Right ventricle myocardium inferior (tissue), 1 donor: Measurements from ENCODE around the gene CUX1. TPM values are rescaled to one million over a fixed set of nuclear protein-coding genes. Genes with fewer than 3 reads are reported as not detected.

ENCODE experiments used
- ATAC-seq: fragments of 200-7000 bp; cut with Tn5 transposase; one replicate; pipeline ENCODE4 v1.9.1; 2020; ENCODE audit warnings: mild to moderate bottlenecking, moderate library complexity
- DNase-seq: peaks from one replicate; pipeline ENCODE4 v3.0.0; 2021; ENCODE audit errors: missing footprints
- intact Hi-C: fragments of 100-400 bp; cut with DNase I; formaldehyde crosslinking; loops from one replicate; pipeline ENCODE4 v1.11.0; 2022
- total RNA-seq: library from RNA; stranded (reverse); fragmentation: NEBNext Ultra II Directional; extraction: Animal tissue kit (Norgen Biotek cat#: 25700); gene quantifications from one replicate; pipeline ENCODE4 v1.2.1, GENCODE V29; 2021
- donor health status: DM: no; HTN: yes; CAD: no; lungs with severe emphysema.

Gene CUX1
- total RNA-seq, 1 donor from 2014 or later, result 107 TPM

DNA sequence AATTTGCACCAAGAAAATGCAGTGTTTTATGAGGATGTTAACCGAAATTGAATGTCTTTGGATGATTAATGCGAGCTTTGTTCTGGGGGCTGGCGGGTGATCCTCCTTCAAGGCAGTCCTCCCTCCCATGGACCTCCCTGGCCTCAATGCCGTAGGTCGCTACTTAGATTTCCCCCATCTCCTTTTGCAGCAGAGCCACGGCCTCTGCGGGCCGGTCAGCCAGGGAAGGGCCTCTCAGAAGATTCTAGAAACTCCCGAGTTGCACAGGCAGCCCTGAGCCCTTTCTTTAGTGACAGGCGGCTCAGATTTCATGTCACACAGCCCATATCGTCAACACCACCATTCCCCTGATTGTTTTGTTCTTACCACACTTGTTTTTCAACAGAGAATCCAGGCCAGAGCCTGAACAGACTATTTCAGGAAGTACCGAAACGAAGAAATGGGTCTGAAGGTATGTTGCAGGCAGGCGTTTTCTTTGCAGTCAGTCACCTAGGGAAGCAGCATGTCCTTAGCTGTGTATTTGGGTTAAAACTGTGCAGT, 381.1 kb downstream of the CUX1 start:
- no peak for DNase-seq
- ATAC-seq, result no peak
- intact Hi-C loops, result no loop called here

DNA sequence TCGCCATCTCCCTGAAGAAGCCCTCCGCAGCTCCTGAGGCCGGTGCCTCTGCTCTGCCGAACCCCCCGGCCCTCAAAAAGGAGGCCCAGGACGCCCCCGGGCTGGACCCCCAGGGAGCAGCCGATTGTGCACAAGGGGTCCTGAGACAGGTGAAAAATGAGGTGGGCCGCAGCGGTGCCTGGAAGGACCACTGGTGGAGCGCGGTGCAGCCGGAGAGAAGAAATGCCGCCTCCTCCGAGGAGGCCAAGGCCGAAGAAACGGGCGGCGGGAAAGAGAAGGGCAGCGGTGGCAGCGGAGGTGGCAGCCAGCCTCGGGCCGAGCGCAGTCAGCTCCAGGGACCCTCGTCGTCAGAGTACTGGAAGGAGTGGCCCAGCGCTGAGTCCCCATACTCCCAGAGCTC, 384.1 kb downstream of the CUX1 start:
- no peak for DNase-seq
- ATAC-seq, result no peak
- intact Hi-C loops, result no loop called here

DNA sequence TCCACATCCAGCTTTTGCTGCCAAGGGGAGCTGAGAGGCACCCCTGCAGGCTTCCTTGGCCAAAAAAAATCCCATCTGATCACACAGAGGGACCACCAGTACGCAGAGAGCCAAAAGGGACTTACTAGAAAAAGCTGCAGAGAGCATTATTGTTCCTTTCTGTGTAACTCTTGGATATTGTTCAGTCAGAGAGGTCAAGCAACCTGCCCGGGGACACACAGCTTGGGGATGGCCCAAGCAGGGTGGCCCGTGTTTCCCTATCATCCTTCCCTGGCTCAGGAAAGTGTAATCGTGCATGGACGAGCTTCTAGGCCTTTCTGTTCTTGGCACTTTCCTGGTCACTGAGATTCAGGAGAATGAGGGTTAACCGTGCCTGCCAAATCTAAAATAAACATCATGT, 385.1 kb downstream of the CUX1 start:
- ATAC-seq (no peak), DNase-seq (no peak)
- intact Hi-C loops, result no loop called here

DNA sequence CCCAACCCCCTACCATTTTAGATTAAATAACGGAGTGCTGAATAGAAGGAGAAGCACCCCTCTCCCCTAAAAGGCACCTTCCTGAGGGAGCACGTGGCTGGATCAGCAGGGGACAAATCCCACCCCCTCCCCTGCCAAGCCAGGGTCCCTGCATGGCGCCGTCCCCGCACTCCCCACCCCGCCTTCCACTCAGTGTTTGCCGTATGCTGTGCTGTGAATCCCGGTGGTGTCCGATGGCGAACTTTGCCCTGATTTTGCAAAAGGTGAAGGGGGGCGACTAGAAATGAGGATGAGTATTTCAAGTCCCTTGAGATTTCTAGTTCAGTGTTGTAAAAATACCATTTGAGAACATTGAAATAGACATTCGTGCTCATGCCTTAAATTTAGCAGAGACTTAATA, 385.8 kb downstream of the CUX1 start:
- intact Hi-C loops, result no loop called here
- ATAC-seq (no peak), DNase-seq (no peak)

DNA sequence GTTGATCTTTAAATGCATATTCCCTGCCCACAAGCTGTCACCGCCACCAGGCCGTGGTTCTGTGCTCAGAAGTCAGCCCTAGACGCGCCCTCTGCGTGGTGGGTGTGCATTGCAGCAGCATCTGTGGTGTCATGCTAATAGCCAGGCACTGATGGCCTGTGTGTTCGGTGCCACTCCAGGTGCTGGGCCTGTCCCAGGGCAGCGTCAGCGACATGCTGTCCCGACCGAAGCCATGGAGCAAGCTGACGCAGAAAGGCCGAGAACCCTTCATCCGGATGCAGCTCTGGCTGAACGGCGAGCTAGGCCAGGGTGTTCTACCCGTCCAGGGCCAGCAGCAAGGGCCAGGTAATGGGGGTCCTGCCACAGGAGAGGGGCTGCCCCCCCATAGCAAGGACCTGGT, 386.8 kb downstream of the CUX1 start:
- intact Hi-C loops, result no loop called here
- no peak for ATAC-seq

GRCh38 chr7:102205915-102206314, 388.5 kb downstream of the CUX1 start:
- DNase-seq (no peak), ATAC-seq (no peak)
- intact Hi-C loops, result no loop called here

More for the DNA sequence above, 386.8 kb downstream of the CUX1 start:
- no peak for DNase-seq

DNA sequence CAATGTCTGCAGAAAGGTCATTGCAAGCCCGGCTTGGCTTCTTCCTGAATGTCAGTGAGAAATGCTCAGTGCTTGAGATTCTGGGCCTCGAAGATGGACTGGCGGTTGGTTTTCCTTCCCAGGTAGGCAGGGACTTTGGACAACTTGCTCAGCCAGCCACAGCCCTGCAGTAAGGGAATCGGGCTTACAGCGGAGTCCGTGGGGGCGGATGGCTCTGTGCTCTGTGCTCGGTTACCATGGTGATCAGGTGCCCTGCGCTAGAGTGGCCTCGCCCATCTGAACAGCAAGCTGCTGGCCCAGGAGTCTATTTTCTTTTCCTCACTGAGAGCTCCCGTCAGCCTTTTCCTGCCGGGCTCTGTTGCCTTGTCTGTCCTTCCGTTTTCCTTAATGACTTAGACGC, 391.4 kb downstream of the CUX1 start:
- intact Hi-C loops, result no loop called here
- DNase-seq (no peak), ATAC-seq (no peak)

DNA sequence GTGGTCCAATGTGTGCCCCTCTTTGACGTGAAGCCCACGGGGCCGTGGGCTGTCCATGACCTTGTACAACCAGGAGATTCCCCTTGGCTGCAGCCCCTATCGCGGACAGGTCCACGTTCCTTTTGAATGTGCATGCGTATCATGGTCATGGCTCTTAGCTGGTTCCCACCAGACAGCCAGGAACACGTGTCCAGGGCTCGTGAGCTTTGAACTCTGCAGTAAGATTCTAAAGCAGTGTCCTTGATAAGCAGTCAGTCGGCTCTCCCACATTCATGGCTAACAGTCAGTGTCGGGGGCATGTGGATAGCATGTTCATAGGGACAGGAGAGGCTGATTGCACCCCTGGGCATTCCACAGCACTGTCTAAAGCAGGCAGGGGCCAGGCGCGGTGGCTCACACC, 393.4 kb downstream of the CUX1 start:
- ATAC-seq, result no peak
- intact Hi-C loops, result no loop called here
- no peak for DNase-seq

GRCh38 chr7:102211590-102212550, 394.4 kb downstream of the CUX1 start:
- ATAC-seq (no peak), DNase-seq (no peak)
- intact Hi-C loops, result no loop called here

DNA sequence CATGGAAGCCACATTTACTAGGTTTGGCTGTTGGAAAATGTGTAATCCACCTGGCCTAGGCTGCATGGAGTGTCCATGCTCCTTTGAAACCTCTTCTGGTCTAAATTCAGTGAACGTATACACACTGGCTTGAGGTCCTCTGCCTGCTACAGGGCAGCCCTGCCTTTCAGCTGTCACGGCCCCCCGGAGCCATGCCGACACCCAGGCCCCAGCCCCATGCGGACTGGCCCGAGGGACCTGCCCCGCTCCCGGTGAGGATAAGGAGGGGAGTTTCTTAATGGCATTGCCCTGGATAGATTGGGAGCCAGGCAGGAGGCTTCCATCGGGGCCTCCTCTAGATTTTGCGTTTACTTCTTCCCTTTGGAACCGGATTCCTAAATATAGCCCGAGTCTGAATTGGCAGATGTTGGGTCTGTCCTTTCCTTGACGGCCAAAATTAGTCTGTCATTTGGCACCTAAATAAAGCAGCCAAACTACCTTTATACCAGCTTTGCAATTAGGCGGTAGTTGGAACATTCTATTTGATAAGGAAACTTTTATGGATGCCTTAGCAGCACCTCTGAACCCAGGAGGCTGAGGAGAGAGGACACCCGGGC, 397.1 kb downstream of the CUX1 start:
- DNase-seq (no peak), ATAC-seq (peak; percentile 53)
- intact Hi-C loops, result no loop called here

GRCh38 chr7:102215256-102215655, 397.8 kb downstream of the CUX1 start:
- DNase-seq (no peak), ATAC-seq (no peak)
- intact Hi-C loops, result no loop called here

DNA sequence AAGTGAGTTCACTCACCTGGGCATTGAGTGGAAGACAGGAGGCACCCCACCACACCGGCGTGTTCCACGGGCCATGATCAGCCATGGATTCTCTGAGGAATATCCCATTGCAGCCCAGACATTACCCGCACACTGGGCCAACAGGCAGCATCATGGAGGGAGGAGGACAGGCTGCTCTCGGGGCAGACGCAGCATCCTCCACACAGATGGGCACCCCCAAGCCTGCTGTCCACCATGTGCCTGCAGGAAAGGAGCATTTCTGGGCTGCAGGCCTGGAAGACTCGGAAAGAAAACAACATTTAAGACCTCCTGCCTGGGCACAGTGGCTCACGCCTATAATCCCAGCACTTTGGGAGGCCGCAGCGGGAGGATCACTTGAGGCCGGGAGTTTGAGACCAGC, 398.3 kb downstream of the CUX1 start:
- ATAC-seq (no peak), DNase-seq (no peak)
- intact Hi-C loops, result no loop called here

- DNase-seq (no peak), ATAC-seq (no peak)
- intact Hi-C loops, result no loop called here
Measured at GRCh38 chr7:102216573-102217314, 399.3 kb downstream of the CUX1 start.

DNA sequence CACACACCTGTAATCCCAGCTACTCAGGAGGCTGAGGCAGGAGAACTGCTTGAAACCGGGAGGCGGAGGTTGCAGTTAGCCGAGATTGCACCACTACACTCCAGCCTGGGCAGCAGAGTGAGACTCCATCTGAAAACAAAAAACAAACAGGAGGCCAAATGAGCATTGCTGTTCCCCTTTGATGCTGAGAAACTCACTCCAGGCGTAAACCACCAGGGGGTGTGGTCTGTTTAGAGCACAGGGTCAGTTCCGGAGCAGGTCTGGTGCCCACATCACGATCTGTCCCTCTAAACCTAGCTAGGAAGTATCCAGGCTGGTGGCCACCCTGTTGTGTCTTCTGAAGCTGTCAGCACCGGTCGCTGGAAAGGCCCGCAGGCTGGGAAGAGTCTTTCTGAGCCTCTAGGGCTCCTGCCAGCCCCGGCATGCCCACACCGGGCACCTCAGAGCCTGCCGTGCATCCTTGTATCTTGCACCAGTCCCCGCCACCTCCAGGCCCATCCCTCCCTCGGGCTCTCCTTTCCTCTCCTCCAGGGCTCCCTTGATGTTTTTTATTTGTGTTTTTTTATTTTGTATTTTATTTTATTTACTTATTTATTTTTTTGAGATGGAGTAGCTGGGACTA, 402.9 kb downstream of the CUX1 start:
- ATAC-seq (no peak), DNase-seq (no peak)
- intact Hi-C loops, result no loop called here

GRCh38 chr7:102220960-102221800, 403.8 kb downstream of the CUX1 start:
- DNase-seq, result no peak
- no peak for ATAC-seq
- intact Hi-C loops, result no loop called here

DNA sequence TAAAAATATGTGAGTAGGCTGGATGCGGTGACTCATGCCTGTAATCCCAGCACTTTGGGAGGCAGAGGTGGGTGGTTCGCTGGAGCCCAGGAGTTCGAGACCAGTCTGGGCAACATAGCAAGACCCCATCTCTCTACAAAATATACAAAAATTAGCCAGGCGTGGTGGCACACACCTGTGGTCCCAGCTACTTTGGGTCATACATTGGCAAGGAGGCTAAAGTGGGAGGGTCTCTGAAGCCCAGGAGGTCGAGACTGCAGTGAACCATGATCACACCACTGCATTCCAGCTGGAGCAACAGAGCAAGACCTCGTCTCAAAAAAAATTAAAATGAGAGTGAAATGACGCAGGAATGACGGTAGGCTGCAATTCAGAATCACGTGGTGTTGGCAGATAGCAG, 404.5 kb downstream of the CUX1 start:
- no peak for ATAC-seq
- intact Hi-C loops, result no loop called here
- no peak for DNase-seq

- ATAC-seq, result no peak
- no peak for DNase-seq
- intact Hi-C loops, result no loop called here
Measured at GRCh38 chr7:102222445-102222844, 405.0 kb downstream of the CUX1 start.

DNA sequence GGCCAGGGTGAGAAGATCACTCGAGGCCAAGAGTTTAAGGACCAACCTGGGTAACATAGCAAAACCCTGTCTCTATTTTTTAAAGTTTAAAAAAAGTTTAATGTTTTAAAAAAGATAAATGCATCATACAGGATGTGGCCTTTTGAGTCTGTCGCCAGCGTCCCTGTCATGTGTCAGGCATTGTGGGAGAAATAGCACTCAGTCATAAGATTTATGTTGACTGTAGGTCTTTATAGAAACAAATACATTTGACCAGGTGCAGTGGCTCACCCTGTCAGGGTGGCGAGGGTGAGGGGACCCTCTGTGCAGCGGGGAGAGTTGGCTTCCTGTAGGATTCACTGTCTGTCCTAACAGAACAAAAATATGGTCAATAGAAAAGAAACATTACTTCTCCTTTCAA, 405.8 kb downstream of the CUX1 start:
- intact Hi-C loops, result no loop called here
- no peak for DNase-seq
- ATAC-seq, result no peak
